ENCODE results near the gene ZNF775. TPM values are rescaled to one million over a fixed set of nuclear protein-coding genes. Genes with fewer than 3 reads are reported as not detected.
A peak's percentile ranks its signal among the peaks of the same experiment; 100 is the strongest.

ZNF775 gene
- total and polyA plus RNA-seq, 2 of the 13 experiments (the other 11 are each of a cell fraction or from before 2014, with no cell fraction given), result 3.1 to 3.2 TPM

GRCh38 chr7:150388709-150389531, 9.8 kb downstream of the ZNF775 start (continued):
- peak; percentile 82 for TF ChIP-seq ZNF609 (CRISPR knock-in tag; IDR thresholded peaks at IDR 0.05; ENCODE audit: borderline replicate concordance)
- no peak for TF ChIP-seq RFX1 (IDR thresholded peaks at IDR 0.05)
- TF ChIP-seq ZSCAN22 (CRISPR knock-in tag; IDR thresholded peaks at IDR 0.05), result no peak
- TF ChIP-seq ZNF333 (CRISPR knock-in tag; IDR thresholded peaks at IDR 0.05; ENCODE audit: borderline replicate concordance), result 0 out of 2 replicates have a peak, but pooled peaks have one; percentile 50
- peak; percentile 90 for TF ChIP-seq FOXO1 (CRISPR knock-in tag; IDR thresholded peaks at IDR 0.05)
- no peak for TF ChIP-seq ZNF530 (CRISPR knock-in tag; IDR thresholded peaks at IDR 0.05; ENCODE audit: low read depth)
- peak; percentile 78; the same call in 1 of the 2 replicates for TF ChIP-seq FOXC1 (CRISPR knock-in tag; IDR thresholded peaks at IDR 0.05; ENCODE audit: borderline replicate concordance)
- TF ChIP-seq ATF2 (CRISPR knock-in tag; IDR thresholded peaks at IDR 0.05), result peak; percentile 95
- peak; percentile 87 for TF ChIP-seq ESRRA (CRISPR knock-in tag; IDR thresholded peaks at IDR 0.05; ENCODE audit: low read depth)
- no peak; the same call in 1 of the 2 replicates for TF ChIP-seq KDM4B (CRISPR knock-in tag; IDR thresholded peaks at IDR 0.05)
- no peak for TF ChIP-seq ZNF484 (CRISPR knock-in tag; IDR thresholded peaks at IDR 0.05; ENCODE audit: borderline replicate concordance, low read depth)
- TF ChIP-seq FOXP1 (IDR thresholded peaks at IDR 0.05), result no peak
- peak; percentile 55; the same call in 1 of the 2 replicates for TF ChIP-seq FOXP1 (CRISPR knock-in tag; IDR thresholded peaks at IDR 0.05)
- TF ChIP-seq ZNF580 (CRISPR knock-in tag; IDR thresholded peaks at IDR 0.05; ENCODE audit: borderline replicate concordance, low read depth), result peak; percentile 99
- 0 out of 2 replicates have a peak, but pooled peaks have one; percentile 66 for TF ChIP-seq SNAI1 (CRISPR knock-in tag; IDR thresholded peaks at IDR 0.05; ENCODE audit: borderline replicate concordance)
- TF ChIP-seq PAX8 (CRISPR knock-in tag; IDR thresholded peaks at IDR 0.05; ENCODE audit: borderline replicate concordance), result no peak
- TF ChIP-seq HNF4G (IDR thresholded peaks at IDR 0.05; ENCODE audit: borderline replicate concordance, low read depth, low read length), result peak; percentile 70; the same call in 1 of the 2 replicates
- TF ChIP-seq HNF4G (CRISPR knock-in tag; IDR thresholded peaks at IDR 0.05; ENCODE audit: borderline replicate concordance, low read depth), result no peak; the same call in 1 of the 2 replicates
- peak; percentile 17; the same call in 1 of the 2 replicates for TF ChIP-seq SP5 (CRISPR knock-in tag; IDR thresholded peaks at IDR 0.05; ENCODE audit: borderline replicate concordance, low read depth)
- peak; percentile 88 for TF ChIP-seq FOXP4 (CRISPR knock-in tag; IDR thresholded peaks at IDR 0.05)
- 0 out of 2 replicates have a peak, but pooled peaks have one; percentile 64 for TF ChIP-seq CHCHD3 (CRISPR knock-in tag; IDR thresholded peaks at IDR 0.05)
- TF ChIP-seq RBM22 (optimal IDR thresholded peaks at IDR 0.05; ENCODE audit: low read length), result no peak
